SIG-M5 (cell line): ENCODE data around the gene KIF22.
A peak's percentile ranks its signal among the peaks of the same experiment; 100 is the strongest.
"Not testable (repeated sequence)": the region's sequence is repeated elsewhere in the genome, so short reads cannot be mapped to it uniquely, and the experiment has no call there.

Source experiments
- DNase-seq: peaks from one replicate; lab custom pipeline; 2025; lab: John Stamatoyannopoulos, UW

Gene KIF22

GRCh38 chr16:29790183-29790948, at the start of gene KIF22:
Gene KIF22, plus strand, starts transcription at chr16:29790751. Its CDS starts 9 bp downstream, at chr16:29790760.
- DNase-seq = peak; percentile 91

- DNase-seq = no peak
Observed at GRCh38 chr16:29742683-29743275, 47.8 kb upstream of the KIF22 start.

GRCh38 chr16:29743475-29743826, 47.1 kb upstream of the KIF22 start:
- no peak for DNase-seq

GRCh38 chr16:29743827-29744531, 46.6 kb upstream of the KIF22 start:
- no peak for DNase-seq

- no peak for DNase-seq
Observed at GRCh38 chr16:29744541-29745101, 45.9 kb upstream of the KIF22 start.

- no peak for DNase-seq
Observed at GRCh38 chr16:29745121-29745852, 45.3 kb upstream of the KIF22 start.

- peak; percentile 84 for DNase-seq
Observed at GRCh38 chr16:29745853-29746345, 44.7 kb upstream of the KIF22 start, which contains the start of gene C16orf54. Gene C16orf54, minus strand, starts transcription at chr16:29745990. Its CDS starts 1,039 bp downstream, at chr16:29744951.

GRCh38 chr16:29746518-29746917, 44.0 kb upstream of the KIF22 start:
- DNase-seq = not testable (repeated sequence)

- DNase-seq = no peak
Observed at GRCh38 chr16:29747947-29748759, 42.4 kb upstream of the KIF22 start.

- DNase-seq = not testable (repeated sequence)
Observed at GRCh38 chr16:29748760-29749149, 41.8 kb upstream of the KIF22 start.

GRCh38 chr16:29753516-29753915, 37.0 kb upstream of the KIF22 start:
- no peak for DNase-seq

GRCh38 chr16:29756654-29757053, 33.9 kb upstream of the KIF22 start:
- no peak for DNase-seq

- not testable (repeated sequence) for DNase-seq
Observed at GRCh38 chr16:29757086-29757485, 33.5 kb upstream of the KIF22 start.

GRCh38 chr16:29757950-29758466, 32.5 kb upstream of the KIF22 start:
- DNase-seq = no peak

- no peak for DNase-seq
Observed at GRCh38 chr16:29760567-29761279, 29.8 kb upstream of the KIF22 start.

GRCh38 chr16:29761280-29761651, 29.3 kb upstream of the KIF22 start:
- DNase-seq = not testable (repeated sequence)

GRCh38 chr16:29761882-29762281, 28.7 kb upstream of the KIF22 start:
- no peak for DNase-seq

- DNase-seq = no peak
Observed at GRCh38 chr16:29763326-29763725, 27.2 kb upstream of the KIF22 start.

- DNase-seq = no peak
Observed at GRCh38 chr16:29765167-29766032, 25.2 kb upstream of the KIF22 start.
